Middle frontal gyrus (tissue), 1 donor: Measurements from ENCODE around the gene PRKD2.

Source experiments
- DNase-seq: peaks from one replicate; pipeline ENCODE4 v3.0.0-alpha.2; 2015; ENCODE audit warnings: low spot score; ENCODE audit errors: extremely low spot score

PRKD2 gene

GRCh38 chr19:46725036-46725820 is 8.3 kb upstream of the PRKD2 start:
- DNase-seq: no peak

- no peak for DNase-seq
These were observed 7.6 kb upstream of the PRKD2 start for GRCh38 chr19:46724468-46724867.

GRCh38 chr19:46723471-46723870 is 6.6 kb upstream of the PRKD2 start:
- no peak for DNase-seq

- no peak for DNase-seq
These were observed 6.1 kb upstream of the PRKD2 start for GRCh38 chr19:46723023-46723461.

GRCh38 chr19:46722421-46723022 is 5.6 kb upstream of the PRKD2 start:
- DNase-seq: no peak

- no peak for DNase-seq
These were observed 5.1 kb upstream of the PRKD2 start for GRCh38 chr19:46722004-46722380.

GRCh38 chr19:46721269-46722003 is 4.5 kb upstream of the PRKD2 start:
- no peak for DNase-seq

- DNase-seq: no peak
These were observed 3.8 kb upstream of the PRKD2 start for GRCh38 chr19:46720503-46721239.

- DNase-seq: no peak
These were observed 3.0 kb upstream of the PRKD2 start for GRCh38 chr19:46719629-46720502.

GRCh38 chr19:46718934-46719622 is 2.2 kb upstream of the PRKD2 start:
- DNase-seq: no peak

GRCh38 chr19:46718157-46718933 is 1.4 kb upstream of the PRKD2 start:
- DNase-seq: no peak

GRCh38 chr19:46717716-46718143 is 816 bp upstream of the PRKD2 start:
- DNase-seq: no peak

- no peak for DNase-seq
These were observed 261 bp downstream of the PRKD2 start for GRCh38 chr19:46716672-46717033.

GRCh38 chr19:46715975-46716671 is 791 bp downstream of the PRKD2 start:
- DNase-seq: no peak

- DNase-seq: no peak
These were observed 1.3 kb downstream of the PRKD2 start for GRCh38 chr19:46715620-46715974.

GRCh38 chr19:46714444-46715106 is 2.3 kb downstream of the PRKD2 start:
- no peak for DNase-seq

- DNase-seq: no peak
These were observed 3.0 kb downstream of the PRKD2 start for GRCh38 chr19:46713781-46714443.
